HCT116 (cell line): Measurements from ENCODE around the gene TSPAN1. TPM values are rescaled to one million over a fixed set of nuclear protein-coding genes. Genes with fewer than 3 reads are reported as not detected.

Experiments used
- ATAC-seq: fragments of 200-7000 bp; cut with Tn5 transposase; 2 replicates; pipeline ENCODE4 v1.9.1; 2020; ENCODE audit warnings: mild to moderate bottlenecking, moderate library complexity
- BruUV-seq: library from RNA; stranded (reverse); fragments of 400-500 nt; replicated peaks from 2 replicates; lab custom pipeline; 2021; lab: Mats Ljungman, UMichigan
- CTCF ChIA-PET: fragments of 300-600 bp; sonication (Branson Sonifier 250); formaldehyde crosslinking; loops from one replicate; lab custom pipeline; 2021; ENCODE audit warnings: antibody characterized with exemption; lab: Charles Lee
- POLR2A ChIA-PET: fragments of 300-600, 350-600 bp; sonication (Branson Sonifier 250); formaldehyde crosslinking; loops from one replicate; lab custom pipeline; 2021; ENCODE audit warnings: antibody characterized with exemption; lab: Charles Lee
- RAD21 ChIA-PET, 2 experiments: fragments of 300-600 bp; sonication (Branson Sonifier 250); formaldehyde crosslinking; loops; one replicate each; lab custom pipeline; 2023; ENCODE audit warnings: low total read pairs in 2 of 2; ENCODE audit not compliant: uncharacterized antibody in 2 of 2, unreplicated experiment in 2 of 2, low non-redundant PET in 1 of 2; lab: Charles Lee
- DNase-seq: peaks from one replicate; pipeline ENCODE4 v3.0.0-alpha.2; 2010; ENCODE audit warnings: low read depth, low spot score
- H2AFZ ChIP-seq: fragments of 200-600 bp; shearing (Covaris generic), sonication (generic); 2 replicates; pipeline ENCODE4 v1.6.1; 2017; ENCODE audit warnings: low read depth, mixed run types, mixed read lengths, antibody characterized with exemption, low read length; ENCODE audit not compliant: poor library complexity, severe bottlenecking
- H3K27ac ChIP-seq: 2 replicates; pipeline ENCODE4 v1.5.1; 2012; ENCODE audit warnings: low read depth, low read length
- H3K27me3 ChIP-seq: fragments of 200-600 bp; sonication (generic); 2 replicates; pipeline ENCODE4 v1.6.1; 2016; ENCODE audit warnings: mixed run types, low read length, mixed read lengths; ENCODE audit not compliant: insufficient read depth
- H3K36me3 ChIP-seq, 2 experiments: fragments of 200-500 bp in 1 of 2; fragments of 200-600 bp in 1 of 2; sonication (Bioruptor generic) in 1 of 2; sonication (generic) in 1 of 2; 2 replicates each; pipeline versions ENCODE4 v1.5.1 to v1.6.1; 2014 to 2016; ENCODE audit warnings: low read length in 2 of 2, inconsistent platforms in 1 of 2, mixed read lengths in 1 of 2, mixed run types in 1 of 2; ENCODE audit not compliant: insufficient read depth in 2 of 2, control insufficient read depth in 1 of 2
- H3K4me1 ChIP-seq, 2 experiments: fragments of 200-600 bp in 1 of 2; sonication (generic) in 1 of 2; 2 replicates each; pipeline versions ENCODE4 v1.5.1 to v1.6.1; 2012 to 2017; ENCODE audit warnings: low read length in 2 of 2, inconsistent platforms in 1 of 2, mild to moderate bottlenecking in 1 of 2, mixed read lengths in 1 of 2, mixed run types in 1 of 2, moderate library complexity in 1 of 2; ENCODE audit not compliant: insufficient read depth in 2 of 2, control insufficient read depth in 1 of 2
- H3K4me2 ChIP-seq: fragments of 200-600 bp; sonication (generic); 2 replicates; pipeline ENCODE4 v1.6.1; 2017; ENCODE audit warnings: mixed run types, low read length, mixed read lengths
- H3K4me3 ChIP-seq, 2 experiments: fragments of 200-600 bp in 1 of 2; sonication (generic) in 1 of 2; replicated peaks in 1 of 2; 2 replicates each; pipeline ENCODE4 v1.5.1; 2011 to 2016; ENCODE audit warnings: low read length in 2 of 2, control low read depth in 1 of 2, low read depth in 1 of 2, mild to moderate bottlenecking in 1 of 2, mixed read lengths in 1 of 2, mixed run types in 1 of 2
- H3K79me2 ChIP-seq: fragments of 200-600 bp; sonication (generic); 2 replicates; pipeline ENCODE4 v1.6.1; 2017; ENCODE audit warnings: mild to moderate bottlenecking, mixed run types, low read length, moderate library complexity, mixed read lengths; ENCODE audit not compliant: insufficient read depth
- H3K9ac ChIP-seq: fragments of 200-600 bp; sonication (generic); 2 replicates; pipeline ENCODE4 v1.6.1; 2016; ENCODE audit warnings: low read length, mixed read lengths
- H3K9me2 ChIP-seq: fragments of 200-600 bp; sonication (generic), shearing (Covaris generic); 2 replicates; pipeline ENCODE4 v1.6.1; 2017; ENCODE audit warnings: mixed run types, mild to moderate bottlenecking, moderate library complexity; ENCODE audit not compliant: insufficient read depth
- H3K9me3 ChIP-seq, 2 experiments: fragments of 200-500 bp in 1 of 2; fragments of 200-600 bp in 1 of 2; sonication (Bioruptor generic) in 1 of 2; sonication (generic) in 1 of 2; 2 replicates each; pipeline ENCODE4 v1.6.1; 2014 to 2017; ENCODE audit warnings: low read length in 2 of 2, mixed read lengths in 2 of 2, inconsistent platforms in 1 of 2, low read depth in 1 of 2, mild to moderate bottlenecking in 1 of 2, mixed run types in 1 of 2, moderate library complexity in 1 of 2; ENCODE audit not compliant: control insufficient read depth in 1 of 2, insufficient read depth in 1 of 2
- H4K20me1 ChIP-seq: fragments of 200-600 bp; sonication (generic), shearing (Covaris generic); 2 replicates; pipeline ENCODE4 v1.6.1; 2017; ENCODE audit warnings: mixed run types, mild to moderate bottlenecking, moderate library complexity; ENCODE audit not compliant: insufficient read depth
- EGR1 ChIP-seq: IDR thresholded peaks from 2 replicates; pipeline ENCODE4 v1.6.1; 2012; ENCODE audit warnings: low read depth
- EZH2 ChIP-seq: fragments of 200-600 bp; sonication (generic); IDR thresholded peaks from 2 replicates; pipeline ENCODE4 v1.6.1; 2017; ENCODE audit warnings: antibody characterized with exemption, mixed run types
- JUND ChIP-seq: IDR thresholded peaks from 2 replicates; pipeline ENCODE4 v1.6.1; 2012
- POLR2A ChIP-seq: IDR thresholded peaks from 2 replicates; pipeline ENCODE4 v1.7.0; 2011; ENCODE audit warnings: borderline replicate concordance; ENCODE audit not compliant: insufficient read depth, insufficient read length; ENCODE audit errors: extremely low read depth
- POLR2AphosphoS5 ChIP-seq: IDR thresholded peaks from 2 replicates; pipeline ENCODE4 v1.6.1; 2011; ENCODE audit warnings: mild to moderate bottlenecking, low read depth, low read length, moderate library complexity
- SIN3A ChIP-seq: IDR thresholded peaks from 2 replicates; pipeline ENCODE4 v1.6.1; 2012; ENCODE audit warnings: low read depth
- SP1 ChIP-seq: IDR thresholded peaks from 2 replicates; pipeline ENCODE4 v1.6.1; 2012; ENCODE audit warnings: low read depth
- SRF ChIP-seq: IDR thresholded peaks from 2 replicates; pipeline ENCODE4 v1.6.1; 2012; ENCODE audit warnings: low read depth
- TCF7L2 ChIP-seq: IDR thresholded peaks from 2 replicates; pipeline ENCODE4 v1.7.0; 2011; ENCODE audit warnings: borderline replicate concordance, inconsistent platforms; ENCODE audit not compliant: insufficient read depth, insufficient read length; ENCODE audit errors: extremely low read depth
- YY1 ChIP-seq: IDR thresholded peaks from 2 replicates; pipeline ENCODE4 v1.6.1; 2011; ENCODE audit warnings: low read length, low read depth, moderate library complexity, mild to moderate bottlenecking; ENCODE audit not compliant: insufficient replicate concordance; ENCODE audit errors: extremely low read depth
- ZNF274 ChIP-seq: fragments of 200-500 bp; sonication (Bioruptor generic); IDR thresholded peaks from 2 replicates; pipeline ENCODE4 v1.6.1; 2014; ENCODE audit warnings: mild to moderate bottlenecking, low read depth, low read length, inconsistent platforms
- intact Hi-C: fragments of 100-400 bp; cut with micrococcal nuclease; formaldehyde crosslinking; loops from 2 replicates; pipeline ENCODE4 v1.10.0; 2022
- total RNA-seq: library from RNA; stranded (reverse); gene quantifications from one replicate; pipeline ENCODE4 v1.2.1, GENCODE V29; 2021; ENCODE audit not compliant: unreplicated experiment
- TF ChIP-seq, protein P1 (sequence below), 3 experiments: fragments of 200-600 bp in 1 of 3; sonication (generic) in 1 of 3; IDR thresholded peaks in 2 of 3; conservative IDR thresholded peaks in 1 of 3; 2 replicates each; pipeline ENCODE4 v1.5.1; 2012 to 2017; ENCODE audit warnings: low read depth in 2 of 3, low read length in 2 of 3, antibody characterized with exemption in 1 of 3, borderline replicate concordance in 1 of 3, control low read depth in 1 of 3, mild to moderate bottlenecking in 1 of 3, mixed read lengths in 1 of 3, mixed run types in 1 of 3, moderate library complexity in 1 of 3; ENCODE audit not compliant: insufficient read depth in 1 of 3
- TF ChIP-seq, protein P2 (sequence below): IDR thresholded peaks from 2 replicates; pipeline ENCODE4 v1.6.1; 2011; ENCODE audit warnings: mild to moderate bottlenecking, low read length, moderate library complexity; ENCODE audit not compliant: insufficient replicate concordance; ENCODE audit errors: extremely low read depth

TSPAN1 gene
- total RNA-seq, 1 experiment from 2014 or later = 9.9 TPM

DNA sequence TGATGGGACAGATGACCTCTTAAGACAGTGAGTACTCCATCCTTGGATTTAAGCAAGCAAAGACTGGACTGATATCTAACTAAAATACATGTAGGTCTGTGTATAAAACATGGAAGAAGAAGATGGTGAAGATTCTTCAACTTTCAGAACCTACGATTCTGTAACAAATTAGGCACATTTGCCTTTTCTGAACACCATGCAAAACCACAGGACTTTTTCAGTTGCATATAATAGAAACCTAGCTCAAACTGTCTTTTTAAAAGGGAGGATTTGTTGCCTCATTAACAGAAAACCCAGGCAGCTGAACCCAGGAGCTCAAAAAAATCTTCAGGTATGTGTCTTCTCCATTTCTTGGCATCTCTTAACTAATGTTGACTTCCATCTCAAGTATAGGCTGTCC lies 14.7 kb upstream of the TSPAN1 start:
- no peak for DNase-seq
- CTCF ChIA-PET = no interaction called here
- no peaks in the 10 kb centered on the region for H3K9me2 ChIP-seq
- H3K27ac ChIP-seq = no peak overlapping the region
- no peaks in the 10 kb centered on the region for H3K79me2 ChIP-seq
- no peaks in the 10 kb centered on the region for H4K20me1 ChIP-seq
- no peak for ATAC-seq
- H3K36me3 ChIP-seq = no peaks in the 10 kb centered on the region
- no peak overlapping the region for H3K9ac ChIP-seq
- no peak for TF ChIP-seq SP1
- TF ChIP-seq POLR2A = no peak
- TF ChIP-seq SRF = no peak
- no peak for TF ChIP-seq SIN3A
- no peak for TF ChIP-seq EGR1
- TF ChIP-seq, protein P1, sequence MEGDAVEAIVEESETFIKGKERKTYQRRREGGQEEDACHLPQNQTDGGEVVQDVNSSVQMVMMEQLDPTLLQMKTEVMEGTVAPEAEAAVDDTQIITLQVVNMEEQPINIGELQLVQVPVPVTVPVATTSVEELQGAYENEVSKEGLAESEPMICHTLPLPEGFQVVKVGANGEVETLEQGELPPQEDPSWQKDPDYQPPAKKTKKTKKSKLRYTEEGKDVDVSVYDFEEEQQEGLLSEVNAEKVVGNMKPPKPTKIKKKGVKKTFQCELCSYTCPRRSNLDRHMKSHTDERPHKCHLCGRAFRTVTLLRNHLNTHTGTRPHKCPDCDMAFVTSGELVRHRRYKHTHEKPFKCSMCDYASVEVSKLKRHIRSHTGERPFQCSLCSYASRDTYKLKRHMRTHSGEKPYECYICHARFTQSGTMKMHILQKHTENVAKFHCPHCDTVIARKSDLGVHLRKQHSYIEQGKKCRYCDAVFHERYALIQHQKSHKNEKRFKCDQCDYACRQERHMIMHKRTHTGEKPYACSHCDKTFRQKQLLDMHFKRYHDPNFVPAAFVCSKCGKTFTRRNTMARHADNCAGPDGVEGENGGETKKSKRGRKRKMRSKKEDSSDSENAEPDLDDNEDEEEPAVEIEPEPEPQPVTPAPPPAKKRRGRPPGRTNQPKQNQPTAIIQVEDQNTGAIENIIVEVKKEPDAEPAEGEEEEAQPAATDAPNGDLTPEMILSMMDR (IDR thresholded peaks at IDR 0.05 in 2 of 3, conservative IDR thresholded peaks at IDR 0.05 in 1 of 3; ENCODE audit: borderline replicate concordance in 1 of 3, insufficient read depth in 1 of 3, low read depth in 2 of 3, low read length in 2 of 3) = no peak
- no peak for TF ChIP-seq POLR2AphosphoS5
- no peak for TF ChIP-seq EZH2
- no peak for TF ChIP-seq ZNF274
- TF ChIP-seq JUND = no peak
- TF ChIP-seq TCF7L2 = no peak
- TF ChIP-seq, protein P2, sequence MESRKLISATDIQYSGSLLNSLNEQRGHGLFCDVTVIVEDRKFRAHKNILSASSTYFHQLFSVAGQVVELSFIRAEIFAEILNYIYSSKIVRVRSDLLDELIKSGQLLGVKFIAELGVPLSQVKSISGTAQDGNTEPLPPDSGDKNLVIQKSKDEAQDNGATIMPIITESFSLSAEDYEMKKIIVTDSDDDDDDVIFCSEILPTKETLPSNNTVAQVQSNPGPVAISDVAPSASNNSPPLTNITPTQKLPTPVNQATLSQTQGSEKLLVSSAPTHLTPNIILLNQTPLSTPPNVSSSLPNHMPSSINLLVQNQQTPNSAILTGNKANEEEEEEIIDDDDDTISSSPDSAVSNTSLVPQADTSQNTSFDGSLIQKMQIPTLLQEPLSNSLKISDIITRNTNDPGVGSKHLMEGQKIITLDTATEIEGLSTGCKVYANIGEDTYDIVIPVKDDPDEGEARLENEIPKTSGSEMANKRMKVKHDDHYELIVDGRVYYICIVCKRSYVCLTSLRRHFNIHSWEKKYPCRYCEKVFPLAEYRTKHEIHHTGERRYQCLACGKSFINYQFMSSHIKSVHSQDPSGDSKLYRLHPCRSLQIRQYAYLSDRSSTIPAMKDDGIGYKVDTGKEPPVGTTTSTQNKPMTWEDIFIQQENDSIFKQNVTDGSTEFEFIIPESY = no peak
- no peak for TF ChIP-seq YY1
- TF ChIP-seq, all 23 proteins: peak for 0
- RAD21 ChIA-PET = no interaction called here
- Histone ChIP-seq H3K4me2 (no peak overlapping the region), H3K27me3 (no peaks in the 10 kb centered on the region), H2AFZ (no peak overlapping the region), H3K4me3 (no peak overlapping the region), H3K9me3 (no peaks in the 10 kb centered on the region), H3K4me1 (no peaks in the 10 kb centered on the region)
- POLR2A ChIA-PET = no interaction called here
- BruUV-seq = no TSS peak
- intact Hi-C loops = no loop called here
